AG04449 (cell line): ENCODE measurements around the gene ATM.
"Not testable (repeated sequence)": the region's sequence is repeated elsewhere in the genome, so short reads cannot be mapped to it uniquely, and the experiment has no call there.

Experiments
- CTCF ChIA-PET: fragments of 350-600 bp; formaldehyde crosslinking; extraction: SDS; loops from one replicate; lab custom pipeline; 2021; ENCODE audit warnings: antibody characterized with exemption; lab: Yijun Ruan, JAX
- POLR2A ChIA-PET: fragments of 400-600, 350-600 bp; formaldehyde crosslinking; extraction: SDS; loops from one replicate; lab custom pipeline; 2020; ENCODE audit warnings: antibody characterized with exemption, inconsistent platforms; lab: Yijun Ruan, JAX
- DNase-seq: peaks from one replicate; pipeline ENCODE4 v3.0.0-alpha.2; 2010; ENCODE audit warnings: low read depth, low spot score
- H3K4me3 ChIP-seq: 2 replicates; pipeline ENCODE4 v1.5.1; 2011; ENCODE audit warnings: low read depth, mild to moderate bottlenecking, control low read depth, low read length
- CTCF ChIP-seq: IDR thresholded peaks from one replicate; pipeline ENCODE4 v1.5.1; 2011; ENCODE audit warnings: mild to moderate bottlenecking, moderate library complexity, low read length, control low read depth, inconsistent platforms; ENCODE audit not compliant: insufficient read depth; ENCODE audit errors: missing control alignments

The ATM gene

GRCh38 chr11:108388576-108388975, 165.7 kb downstream of the ATM start:
- no peak for DNase-seq
- no peak for TF ChIP-seq CTCF
- ChIA-PET POLR2A (no interaction called here), CTCF (no interaction called here)
- no peak overlapping the region for H3K4me3 ChIP-seq

- POLR2A ChIA-PET, result no interaction called here
- no peak overlapping the region for H3K4me3 ChIP-seq
- no peak for DNase-seq
- CTCF ChIA-PET, result no interaction called here
- no peak for TF ChIP-seq CTCF
Measured at GRCh38 chr11:108392353-108392752, 169.5 kb downstream of the ATM start.

- no peak for TF ChIP-seq CTCF
- POLR2A ChIA-PET, result no interaction called here
- CTCF ChIA-PET, result no interaction called here
- no peak for DNase-seq
- no peak overlapping the region for H3K4me3 ChIP-seq
Measured at GRCh38 chr11:108393046-108393445, 170.2 kb downstream of the ATM start.

- ChIA-PET CTCF (no interaction called here), POLR2A (no interaction called here)
- DNase-seq, result no peak
- no peak overlapping the region for H3K4me3 ChIP-seq
- no peak for TF ChIP-seq CTCF
Measured at GRCh38 chr11:108394744-108395284, 171.9 kb downstream of the ATM start.

GRCh38 chr11:108396672-108397071, 173.8 kb downstream of the ATM start:
- DNase-seq, H3K4me3 ChIP-seq, POLR2A ChIA-PET, CTCF ChIA-PET: not testable (repeated sequence)

GRCh38 chr11:108398439-108398838, 175.6 kb downstream of the ATM start:
- ChIA-PET POLR2A (no interaction called here), CTCF (no interaction called here)
- no peak overlapping the region for H3K4me3 ChIP-seq
- no peak for TF ChIP-seq CTCF
- DNase-seq, result no peak

- no peak overlapping the region for H3K4me3 ChIP-seq
- no peak for DNase-seq
- POLR2A ChIA-PET, result no interaction called here
- no peak for TF ChIP-seq CTCF
- CTCF ChIA-PET, result no interaction called here
Measured at GRCh38 chr11:108402241-108402640, 179.4 kb downstream of the ATM start.
